GM10248 (cell line): ENCODE measurements around the gene JADE3.

ENCODE experiments used
- CTCF ChIA-PET: fragments of 300-600 bp; sonication (Branson Sonifier 250); formaldehyde crosslinking; extraction: SDS; loops from one replicate; lab custom pipeline; 2021; ENCODE audit warnings: antibody characterized with exemption; lab: Yijun Ruan, JAX
- POLR2A ChIA-PET: fragments of 350-650 bp; sonication (Branson Sonifier 250); formaldehyde crosslinking; extraction: SDS; loops from one replicate; lab custom pipeline; 2020; ENCODE audit warnings: antibody characterized with exemption; lab: Yijun Ruan, JAX
- DNase-seq: peaks from one replicate; pipeline ENCODE4 v3.0.0; 2012; ENCODE audit errors: extremely low spot score
- CTCF ChIP-seq: IDR thresholded peaks from 2 replicates; pipeline ENCODE4 v1.5.1; 2012; ENCODE audit warnings: mild to moderate bottlenecking, low read depth; ENCODE audit errors: extremely low read depth, missing control alignments, control extremely low read depth

Gene JADE3

GRCh38 chrX:47080915-47081236 lies 168.7 kb downstream of the JADE3 start:
- no peak for TF ChIP-seq CTCF
- CTCF ChIA-PET, result interaction anchor here (0.8 kb wide), 1 partner anchor 13 kb away, joined by 5 read pairs; no protein-coding TSS in a partner anchor
- no peak for DNase-seq
- POLR2A ChIA-PET, result no interaction called here

GRCh38 chrX:47091149-47091775 lies 179.0 kb downstream of the JADE3 start:
- no peak for DNase-seq

GRCh38 chrX:47093248-47093647 lies 181.0 kb downstream of the JADE3 start:
- ChIA-PET POLR2A (no interaction called here), CTCF (interaction anchor here (0.7 to 2.2 kb wide), 14 partner anchors 9 to 711 kb away, joined by 3 to 8 read pairs (median 3); no protein-coding TSS in a partner anchor)
- peak; percentile 22 for TF ChIP-seq CTCF
- DNase-seq, result no peak

More at GRCh38 chrX:47091149-47091775, 179.0 kb downstream of the JADE3 start:
- TF ChIP-seq CTCF, result no peak
- ChIA-PET CTCF (interaction anchor here (0.8 to 1.6 kb wide), 3 partner anchors 32 to 294 kb away, joined by 3 read pairs; no protein-coding TSS in a partner anchor), POLR2A (no interaction called here)

- no peak for DNase-seq
- ChIA-PET CTCF (interaction anchor here (0.7 to 2.2 kb wide), 13 partner anchors 8 to 711 kb away, joined by 3 to 8 read pairs (median 3); no protein-coding TSS in a partner anchor), POLR2A (no interaction called here)
- TF ChIP-seq CTCF, result no peak
These were observed 181.6 kb downstream of the JADE3 start for GRCh38 chrX:47093860-47094259.

GRCh38 chrX:47097018-47097417 lies 184.8 kb downstream of the JADE3 start:
- CTCF ChIA-PET, result no interaction called here
- no peak for TF ChIP-seq CTCF
- POLR2A ChIA-PET, result no interaction called here
- no peak for DNase-seq

- TF ChIP-seq CTCF, result no peak
These were observed 186.3 kb downstream of the JADE3 start for GRCh38 chrX:47098338-47099094.

More at GRCh38 chrX:47098338-47099094, 186.3 kb downstream of the JADE3 start:
- DNase-seq, result no peak
- CTCF ChIA-PET, result no interaction called here
- POLR2A ChIA-PET, result no interaction called here
